GM18858 (cell line): ENCODE results near the gene MAP3K12.
"Not testable (repeated sequence)": the region's sequence is repeated elsewhere in the genome, so short reads cannot be mapped to it uniquely, and the experiment has no call there.

ENCODE experiments used
- ATAC-seq: cut with Tn5 transposase; IDR thresholded peaks from one replicate; pipeline ENCODE4 v1.9.1; 2021; ENCODE audit not compliant: unreplicated experiment

Gene MAP3K12

GRCh38 chr12:53499266-53500141 lies at the start of gene MAP3K12:
Gene MAP3K12 (minus strand): TSS chr12:53499458. CDS start chr12:53487391, 12,067 bp downstream.
- ATAC-seq, result no peak

GRCh38 chr12:53548354-53548753 lies 49.1 kb upstream of the MAP3K12 start:
- not testable (repeated sequence) for ATAC-seq

DNA sequence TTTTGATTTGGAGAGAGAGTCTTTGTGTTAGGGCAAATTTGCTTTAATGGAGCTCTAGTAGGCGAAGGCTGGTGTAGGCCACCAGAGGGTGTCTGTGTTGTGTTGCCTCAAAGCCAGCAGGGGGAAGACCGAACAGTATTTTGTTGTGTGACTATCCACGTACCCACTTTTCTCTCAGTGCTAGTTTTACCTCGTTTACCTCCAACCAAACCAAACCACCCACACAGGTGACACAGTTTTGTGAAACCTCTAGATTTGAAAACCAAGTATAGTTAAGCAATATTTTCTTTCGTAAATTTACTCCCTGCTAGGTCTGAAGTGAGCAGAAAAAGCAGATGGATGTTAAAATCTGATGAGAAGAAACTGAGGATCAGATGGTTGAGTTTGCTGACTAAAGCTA lies 44.3 kb upstream of the MAP3K12 start:
- no peak for ATAC-seq

- no peak for ATAC-seq
Observed at GRCh38 chr12:53539526-53539925, 40.3 kb upstream of the MAP3K12 start.

- no peak for ATAC-seq
Observed at GRCh38 chr12:53538209-53538689, 39.0 kb upstream of the MAP3K12 start.

DNA sequence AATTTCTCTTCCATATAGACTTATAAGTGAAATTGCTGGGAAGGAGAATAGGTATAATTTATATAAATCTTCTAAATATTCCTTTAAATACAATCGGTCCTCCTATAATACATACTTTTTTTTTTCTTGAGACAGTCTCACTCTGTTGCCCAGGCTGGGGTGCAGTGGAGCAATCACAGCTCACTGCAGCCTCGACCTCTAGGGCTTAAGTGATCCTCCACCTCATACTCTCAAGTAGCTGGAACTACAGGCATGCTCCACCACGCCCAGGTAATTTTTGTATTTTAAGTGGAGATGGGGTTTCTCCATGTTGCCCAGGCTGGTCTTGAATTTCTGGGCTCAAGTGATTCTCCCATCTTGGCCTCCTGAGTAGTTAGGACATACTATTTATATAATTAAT lies 37.7 kb upstream of the MAP3K12 start:
- no peak for ATAC-seq

- no peak for ATAC-seq
Observed at GRCh38 chr12:53533471-53533870, 34.2 kb upstream of the MAP3K12 start.

GRCh38 chr12:53532524-53533445 lies 33.5 kb upstream of the MAP3K12 start:
- ATAC-seq, result no peak

GRCh38 chr12:53532021-53532420 lies 32.8 kb upstream of the MAP3K12 start:
- ATAC-seq, result no peak

GRCh38 chr12:53530920-53531319 lies 31.7 kb upstream of the MAP3K12 start:
- ATAC-seq, result no peak

GRCh38 chr12:53530061-53530460 lies 30.8 kb upstream of the MAP3K12 start:
- ATAC-seq, result no peak

DNA sequence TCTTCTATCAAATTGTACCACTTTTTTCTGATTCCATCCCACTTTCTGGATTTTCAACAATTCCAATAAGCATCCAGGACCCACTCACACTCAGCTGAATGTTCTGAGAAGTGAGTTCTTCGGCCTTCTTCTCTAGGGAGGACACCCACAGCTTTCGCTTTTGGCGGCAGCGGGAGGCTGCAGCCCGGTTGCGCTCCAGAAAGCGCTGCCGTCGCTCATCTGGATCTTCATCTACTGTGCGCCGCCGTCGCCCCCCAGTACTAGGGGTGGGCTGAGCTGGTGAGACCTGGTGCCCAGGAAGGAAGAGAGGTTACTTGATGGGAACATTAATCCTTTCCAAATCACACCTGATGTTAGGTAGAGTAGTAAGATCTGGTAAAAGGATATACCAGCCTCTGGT lies 25.2 kb upstream of the MAP3K12 start:
- ATAC-seq, result no peak

GRCh38 chr12:53523131-53523530 lies 23.9 kb upstream of the MAP3K12 start:
- no peak for ATAC-seq

DNA sequence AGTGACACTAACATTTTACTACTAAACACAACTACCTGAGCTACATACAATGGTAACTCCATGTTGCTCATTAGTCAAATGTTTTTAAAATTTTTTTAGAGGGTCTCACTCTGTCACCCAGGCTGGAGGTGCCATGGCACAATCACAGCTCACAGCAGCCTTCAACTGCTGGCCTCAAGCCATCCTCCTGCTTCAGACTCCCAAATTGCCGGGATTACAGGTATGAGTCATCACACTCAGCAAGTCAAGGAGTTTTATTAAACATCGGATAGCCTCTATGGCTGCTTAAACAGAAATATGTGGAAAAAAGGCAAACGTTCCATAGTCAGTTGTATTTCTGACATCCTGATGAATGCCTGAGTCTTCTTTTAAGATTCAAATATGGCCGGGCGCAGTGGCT lies 19.1 kb upstream of the MAP3K12 start:
- no peak for ATAC-seq

DNA sequence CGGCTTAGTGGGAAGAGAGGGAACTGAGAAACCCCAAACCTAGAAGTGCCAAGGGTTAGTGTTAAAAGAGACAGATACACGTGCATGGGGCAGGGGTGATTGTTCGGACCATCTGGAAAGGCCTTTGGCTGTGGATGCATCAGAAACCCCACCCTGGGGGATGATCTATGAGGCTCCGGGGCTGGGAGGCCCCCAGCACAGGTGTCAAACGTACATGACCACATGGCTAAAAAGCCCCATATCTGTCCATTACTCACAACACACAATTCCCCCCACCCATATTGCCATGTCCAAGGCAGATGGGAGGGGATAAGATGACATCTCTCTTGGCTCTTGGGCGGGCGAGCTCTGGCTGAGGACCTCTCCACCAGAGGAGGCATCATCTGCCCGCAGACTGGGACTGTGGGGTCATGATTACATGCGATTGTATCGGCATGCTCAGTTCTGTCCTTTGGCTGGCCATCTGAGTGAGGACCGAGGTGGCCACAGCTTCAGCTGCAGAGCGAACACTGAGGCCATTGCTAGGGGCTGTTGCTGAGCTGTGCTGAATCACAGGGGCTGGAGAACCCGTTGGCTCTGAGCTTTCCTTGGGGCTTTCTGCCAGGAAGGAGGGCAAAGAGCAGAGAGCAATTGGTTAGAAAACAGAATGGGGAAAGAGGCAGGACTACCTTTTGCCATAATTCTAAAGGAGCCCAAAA lies 17.6 kb upstream of the MAP3K12 start:
- no peak for ATAC-seq

DNA sequence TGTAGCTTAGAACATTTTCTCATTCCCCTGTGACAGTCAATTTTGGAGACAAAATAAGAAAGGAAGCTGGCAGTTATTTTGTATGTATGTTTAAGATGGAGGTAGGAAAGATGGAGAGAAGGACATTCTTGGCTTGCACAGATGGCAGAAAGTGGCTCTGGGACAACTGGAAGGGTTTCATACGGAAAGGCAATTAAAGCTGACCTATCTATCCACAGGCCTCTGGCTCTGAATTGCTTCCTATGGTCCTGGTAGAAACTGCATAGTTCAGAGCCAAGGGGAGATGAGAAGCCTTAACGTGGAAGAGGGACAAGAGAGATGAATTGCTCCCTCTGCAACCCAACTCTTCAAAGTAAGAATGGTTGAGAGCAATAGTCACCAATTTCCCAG lies 16.0 kb upstream of the MAP3K12 start:
- ATAC-seq, result no peak

DNA sequence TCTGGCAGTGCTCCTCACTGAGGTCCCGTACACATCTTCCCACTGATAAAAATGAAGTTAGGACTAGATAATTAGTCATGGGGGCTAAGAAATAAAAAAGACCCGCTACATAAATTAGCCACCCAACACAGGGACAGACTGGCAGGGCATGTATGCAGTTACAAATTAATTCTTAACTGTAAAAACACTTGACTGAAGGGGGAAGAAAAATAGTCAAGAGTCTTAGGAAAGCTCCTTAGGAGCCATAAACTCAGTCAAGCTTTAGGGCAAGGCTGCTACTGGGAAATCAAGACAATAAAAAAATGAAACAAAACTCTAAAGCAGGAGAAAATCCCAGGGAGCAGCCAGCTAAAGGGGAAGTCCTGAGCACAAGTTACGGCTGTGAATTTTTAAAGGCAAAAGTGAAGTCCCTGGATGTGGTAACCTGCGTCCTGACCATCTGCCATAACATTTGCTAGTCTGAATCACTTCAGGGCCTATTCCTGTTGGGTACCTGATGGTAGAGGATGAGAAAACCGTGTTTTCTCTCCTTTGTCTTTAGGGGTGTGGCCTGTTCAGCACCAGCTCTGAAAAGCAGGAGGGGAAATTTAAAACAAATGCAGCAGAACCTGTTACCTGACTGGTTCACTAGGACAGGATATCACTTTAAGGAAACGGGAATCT lies 15.5 kb upstream of the MAP3K12 start:
- ATAC-seq, result no peak

- no peak for ATAC-seq
Observed at GRCh38 chr12:53513712-53514410, 14.6 kb upstream of the MAP3K12 start.

- ATAC-seq, result no peak
Observed at GRCh38 chr12:53510181-53510812, 11.0 kb upstream of the MAP3K12 start.
